NCI-H510A (cell line): ENCODE measurements around the gene MEI1.

Source experiments
- DNase-seq: peaks from one replicate; lab custom pipeline; 2025; lab: John Stamatoyannopoulos, UW

MEI1 gene

GRCh38 chr22:41745968-41746367, 46.7 kb downstream of the MEI1 start:
- DNase-seq: no peak

- no peak for DNase-seq
These were observed 47.5 kb downstream of the MEI1 start for GRCh38 chr22:41746567-41747400.

DNA sequence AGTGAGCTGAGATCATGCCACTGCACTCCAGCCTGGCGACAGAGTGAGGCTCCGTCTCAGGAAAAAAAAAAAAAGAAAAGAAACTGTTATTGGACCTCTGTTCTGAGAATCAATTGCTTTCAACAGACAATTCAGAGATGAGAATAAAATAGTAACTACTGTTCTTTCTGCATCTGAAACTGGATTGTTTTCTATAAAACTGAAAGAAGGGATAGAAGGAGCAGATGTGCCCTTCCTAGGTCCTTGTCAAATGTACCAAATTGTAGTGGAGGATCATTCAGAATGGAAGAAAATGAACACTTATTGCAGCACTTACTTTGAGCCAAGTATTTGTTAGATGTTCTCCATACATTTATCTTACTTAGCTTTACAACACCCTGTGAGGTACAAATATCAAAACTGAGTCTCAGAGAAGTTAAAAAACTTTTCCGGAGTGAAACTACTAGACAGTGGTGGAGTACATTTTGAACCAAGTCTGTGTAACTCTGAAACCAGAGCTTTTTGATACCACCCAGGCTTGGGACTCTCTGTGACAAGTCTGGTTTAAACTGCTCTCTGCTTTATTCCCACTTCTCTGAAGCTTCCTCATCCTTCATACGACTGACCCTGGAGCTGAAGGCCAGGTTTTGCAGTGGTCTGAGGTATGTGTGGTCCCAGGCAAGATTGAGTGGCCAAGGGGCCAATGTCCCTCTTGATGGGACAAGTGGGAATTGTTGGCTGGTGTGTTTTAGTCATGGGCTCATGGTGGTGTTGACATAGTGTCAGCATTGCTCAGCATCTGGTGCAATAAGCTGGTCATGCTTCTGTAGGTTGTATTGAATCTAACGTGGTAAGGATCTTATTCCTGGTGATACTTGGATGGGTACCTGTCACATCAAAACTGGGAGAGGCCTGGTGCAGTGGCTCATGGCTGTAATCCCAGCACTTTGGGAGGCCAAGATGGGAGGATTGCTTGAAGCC, 53.0 kb downstream of the MEI1 start:
- DNase-seq: no peak

DNA sequence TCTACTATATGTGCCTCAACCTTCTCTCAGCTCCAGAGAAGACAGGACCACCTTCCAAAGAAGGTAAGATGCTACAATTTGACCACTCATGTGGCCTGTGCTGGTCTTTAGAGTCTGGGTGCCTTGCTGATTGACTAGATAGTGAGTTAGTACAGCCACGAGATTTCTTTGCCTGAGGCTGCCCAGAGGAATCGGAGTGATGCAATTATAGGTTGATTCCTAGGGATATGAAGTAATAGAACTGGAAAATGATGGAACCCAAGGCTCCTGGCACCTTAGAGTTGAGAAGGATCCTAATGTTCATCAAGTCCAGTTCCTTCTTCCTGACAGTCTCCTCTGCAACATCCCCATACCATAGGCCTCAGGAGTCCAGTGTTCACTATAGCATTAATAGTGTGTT, 54.7 kb downstream of the MEI1 start:
- no peak for DNase-seq

GRCh38 chr22:41757502-41757901, 58.2 kb downstream of the MEI1 start:
- DNase-seq: no peak

- DNase-seq: no peak
These were observed 58.9 kb downstream of the MEI1 start for GRCh38 chr22:41758231-41758630.

GRCh38 chr22:41762980-41763779, 63.9 kb downstream of the MEI1 start:
- DNase-seq: no peak

- no peak for DNase-seq
These were observed 67.2 kb downstream of the MEI1 start for GRCh38 chr22:41766476-41766875.

GRCh38 chr22:41768430-41768829, 69.1 kb downstream of the MEI1 start:
- no peak for DNase-seq

DNA sequence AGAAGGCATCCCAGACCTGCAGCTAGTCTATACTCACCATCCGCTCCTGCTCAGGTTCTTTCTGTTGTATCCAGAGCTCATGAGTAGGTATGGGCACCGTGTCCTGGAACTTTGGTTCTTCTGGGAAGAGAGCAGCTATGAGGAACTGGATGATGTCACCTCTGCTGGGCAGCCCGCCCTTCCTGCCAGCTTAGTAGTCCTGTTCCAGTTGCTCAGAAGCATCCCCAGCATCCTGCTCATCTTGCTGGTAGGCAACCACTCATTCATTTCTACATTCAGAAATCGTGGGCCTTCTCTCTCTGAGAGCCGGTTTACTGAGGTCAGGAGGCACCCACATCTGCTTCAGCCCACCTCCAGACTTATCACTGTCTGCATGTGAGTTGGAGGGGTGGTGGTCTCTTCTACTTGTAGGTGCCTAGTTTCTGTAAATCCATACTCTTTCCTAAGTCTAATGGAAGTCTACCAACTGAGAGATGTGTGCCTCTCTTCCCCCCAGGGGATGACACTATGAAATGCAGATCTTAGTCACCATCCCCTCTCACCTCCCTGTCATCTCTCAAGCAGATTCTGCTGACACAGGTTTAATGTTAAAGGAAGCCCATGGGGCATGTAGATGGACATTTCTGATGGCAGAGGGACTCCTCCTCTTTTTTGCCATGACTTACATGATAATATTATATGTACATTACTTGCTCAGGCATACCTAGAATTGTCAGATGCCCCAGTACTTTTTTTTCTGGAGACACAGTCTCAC, 71.6 kb downstream of the MEI1 start:
- no peak for DNase-seq

GRCh38 chr22:41772198-41772597, 72.9 kb downstream of the MEI1 start:
- DNase-seq: no peak

GRCh38 chr22:41772645-41773044, 73.3 kb downstream of the MEI1 start:
- no peak for DNase-seq

GRCh38 chr22:41775338-41775737, 76.0 kb downstream of the MEI1 start:
- DNase-seq: no peak

DNA sequence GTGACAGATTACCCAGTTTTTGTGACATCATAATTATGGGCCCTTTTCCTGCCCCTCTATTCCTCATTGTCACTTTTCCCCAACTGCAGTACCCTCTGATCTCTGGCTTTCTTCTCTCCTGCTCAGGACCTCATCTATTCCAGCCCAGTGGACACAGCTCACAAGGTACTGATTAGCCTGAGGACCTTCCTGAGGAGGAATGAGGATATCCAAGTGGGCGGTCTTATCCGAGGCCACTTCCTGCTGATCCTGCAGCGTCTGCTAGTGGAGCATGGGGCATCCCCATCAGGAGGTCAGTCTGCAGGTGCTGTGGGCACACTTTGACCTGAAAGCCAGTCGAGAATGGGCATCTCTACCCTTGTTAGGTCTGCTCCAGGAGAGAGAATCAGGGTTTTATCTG, 76.7 kb downstream of the MEI1 start:
- DNase-seq: no peak

DNA sequence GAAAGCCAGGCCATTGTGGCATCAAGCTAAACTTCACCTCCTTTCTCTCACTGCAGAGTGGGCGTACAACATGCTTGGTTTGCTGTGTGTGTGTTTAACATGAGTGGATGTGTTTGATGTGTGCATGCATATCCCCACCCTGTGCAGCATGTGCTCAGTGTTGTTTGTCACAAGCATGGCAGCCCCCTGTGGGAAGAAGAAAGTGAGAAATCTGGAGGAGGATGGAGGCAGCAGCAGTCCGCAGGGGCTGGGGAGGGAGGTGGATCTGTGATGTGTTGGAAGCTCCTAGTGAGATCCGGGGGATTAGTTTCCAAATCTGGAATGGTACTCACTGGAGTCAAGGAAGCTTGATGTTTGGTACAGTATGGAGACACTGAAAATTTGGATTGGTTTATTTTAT, 77.1 kb downstream of the MEI1 start:
- no peak for DNase-seq

- DNase-seq: no peak
These were observed 78.6 kb downstream of the MEI1 start for GRCh38 chr22:41777749-41778425.

DNA sequence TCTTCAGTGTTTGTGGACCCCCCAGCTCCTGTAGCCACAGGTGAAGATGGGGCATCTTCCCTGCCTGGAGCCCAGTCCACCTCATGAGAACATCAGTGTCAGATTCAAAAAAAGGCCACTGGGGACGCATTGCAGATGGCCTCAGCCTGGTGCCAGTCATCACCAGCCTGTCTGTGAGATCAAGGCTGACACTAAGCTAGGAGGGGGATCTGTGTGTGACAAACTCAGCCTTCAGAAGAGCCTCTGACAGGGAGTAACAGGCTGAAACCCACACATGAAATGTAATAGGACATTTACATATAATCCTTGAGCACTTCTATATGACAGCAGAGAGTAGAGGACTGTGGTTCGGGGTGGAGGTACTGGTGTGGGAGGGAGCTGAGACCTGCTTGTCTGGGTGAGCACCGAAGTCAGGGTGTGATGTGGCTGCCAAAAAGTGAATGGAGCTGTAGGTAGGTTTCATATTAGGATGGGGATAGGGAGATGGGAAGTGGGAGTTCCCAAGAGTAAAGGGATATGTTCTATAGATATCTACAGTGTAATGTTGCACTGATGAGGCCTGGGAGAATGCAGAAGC, 80.7 kb downstream of the MEI1 start:
- DNase-seq: no peak

DNA sequence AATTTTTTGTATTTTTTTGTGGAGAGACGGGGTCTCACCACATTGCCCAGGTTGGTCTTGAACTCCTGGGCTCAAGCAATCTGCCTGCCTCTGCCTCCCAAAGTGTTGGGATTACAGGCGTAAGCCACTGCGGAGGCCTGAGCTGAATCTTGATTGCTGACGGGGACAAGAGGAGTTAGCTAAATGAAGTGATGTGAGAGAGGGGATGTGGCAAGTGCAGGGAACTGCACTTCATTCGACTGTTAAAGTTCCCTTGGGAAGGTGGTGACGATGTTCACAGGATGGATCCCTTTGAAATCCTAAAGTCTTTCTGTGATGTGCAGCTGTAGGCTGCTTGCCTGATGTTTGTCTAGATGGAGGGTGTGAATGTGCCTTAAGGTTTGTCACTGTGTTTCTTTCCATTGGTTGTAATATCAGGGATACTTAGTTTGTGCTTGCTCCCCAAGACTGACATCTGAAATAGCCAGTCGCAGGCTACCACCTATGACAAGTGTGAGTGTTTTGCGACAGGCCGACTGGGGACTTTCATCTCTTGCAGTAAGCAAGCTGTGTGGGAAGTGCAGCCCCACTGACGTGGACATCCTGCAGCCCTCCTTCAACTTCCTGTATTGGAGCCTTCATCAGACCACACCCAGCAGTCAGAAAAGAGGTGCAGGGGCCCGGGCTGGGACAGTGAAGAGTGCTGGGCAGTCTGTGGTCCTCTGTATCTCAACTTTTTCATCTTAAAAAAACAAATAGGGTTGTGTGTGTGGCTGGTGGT, 81.6 kb downstream of the MEI1 start:
- DNase-seq: no peak

GRCh38 chr22:41781507-41781906, 82.2 kb downstream of the MEI1 start:
- DNase-seq: no peak

GRCh38 chr22:41782316-41782715, 83.0 kb downstream of the MEI1 start:
- DNase-seq: no peak
